ENCODE data around the gene TBCD. TPM values are rescaled to one million over a fixed set of nuclear protein-coding genes. Genes with fewer than 3 reads are reported as not detected.
"Not testable (repeated sequence)": the region's sequence is repeated elsewhere in the genome, so short reads cannot be mapped to it uniquely, and the experiment has no call there.

TBCD gene
- total and polyA plus RNA-seq, 12 donors: 41.3 to 107 (median 52.4) TPM

GRCh38 chr17:82775001-82775823 lies 23.3 kb downstream of the TBCD start:
- intact Hi-C loops (cut with DNase I): loop anchor here in 7 of 10 donors (5.0 to 10.0 kb wide), 3 partner anchors 108 to 423 kb away; partner anchors contain the start of gene TEX19 (in 4 of the 7)
- Histone ChIP-seq H3K27ac (peak overlapping the region in 1 of 10 donors; percentile 10), H3K4me1 (peaks cover 0 to 13% (median 0%) of the 10 kb centered on the region in 9 donors), H3K36me3 (peaks cover 0 to 41% (median 0%) of the 10 kb centered on the region in 9 donors), H3K27me3 (no peaks in the 10 kb centered on the region), H3K4me3 (peak overlapping the region in 3 of 10 donors; percentile 12 to 29 (median 24)), H3K9me3 (no peaks in the 10 kb centered on the region)
- ATAC-seq (peak; percentile 23 to 69 (median 54)), DNase-seq (peak; percentile 37 to 74)
- TF ChIP-seq, protein P1, sequence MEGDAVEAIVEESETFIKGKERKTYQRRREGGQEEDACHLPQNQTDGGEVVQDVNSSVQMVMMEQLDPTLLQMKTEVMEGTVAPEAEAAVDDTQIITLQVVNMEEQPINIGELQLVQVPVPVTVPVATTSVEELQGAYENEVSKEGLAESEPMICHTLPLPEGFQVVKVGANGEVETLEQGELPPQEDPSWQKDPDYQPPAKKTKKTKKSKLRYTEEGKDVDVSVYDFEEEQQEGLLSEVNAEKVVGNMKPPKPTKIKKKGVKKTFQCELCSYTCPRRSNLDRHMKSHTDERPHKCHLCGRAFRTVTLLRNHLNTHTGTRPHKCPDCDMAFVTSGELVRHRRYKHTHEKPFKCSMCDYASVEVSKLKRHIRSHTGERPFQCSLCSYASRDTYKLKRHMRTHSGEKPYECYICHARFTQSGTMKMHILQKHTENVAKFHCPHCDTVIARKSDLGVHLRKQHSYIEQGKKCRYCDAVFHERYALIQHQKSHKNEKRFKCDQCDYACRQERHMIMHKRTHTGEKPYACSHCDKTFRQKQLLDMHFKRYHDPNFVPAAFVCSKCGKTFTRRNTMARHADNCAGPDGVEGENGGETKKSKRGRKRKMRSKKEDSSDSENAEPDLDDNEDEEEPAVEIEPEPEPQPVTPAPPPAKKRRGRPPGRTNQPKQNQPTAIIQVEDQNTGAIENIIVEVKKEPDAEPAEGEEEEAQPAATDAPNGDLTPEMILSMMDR (IDR thresholded peaks at IDR 0.05): peak; percentile 75 to 92 (median 89)
- WGBS, 2 donors: 43% methylated on average over 33 of the region's 34 CpGs

GRCh38 chr17:82776454-82776853 lies 24.6 kb downstream of the TBCD start:
- intact Hi-C loops (cut with DNase I): loop anchor here in 7 of 10 donors (5.0 to 10.0 kb wide), 3 partner anchors 109 to 424 kb away; partner anchors contain the start of gene TEX19 (in 4 of the 7)
- Histone ChIP-seq H3K27me3 (no peaks in the 10 kb centered on the region), H3K9me3 (no peaks in the 10 kb centered on the region), H3K4me3 (no peak overlapping the region), H3K27ac (no peak overlapping the region), H3K36me3 (peaks cover 0 to 32% (median 0%) of the 10 kb centered on the region in 9 donors), H3K4me1 (peaks cover 0 to 13% (median 0%) of the 10 kb centered on the region in 9 donors)
- TF ChIP-seq, protein P1 (IDR thresholded peaks at IDR 0.05): no peak
- no peak for DNase-seq
- WGBS, 2 donors: 93 to 94% methylated on average over 13 of the region's 13 CpGs
- ATAC-seq: no peak

DNA sequence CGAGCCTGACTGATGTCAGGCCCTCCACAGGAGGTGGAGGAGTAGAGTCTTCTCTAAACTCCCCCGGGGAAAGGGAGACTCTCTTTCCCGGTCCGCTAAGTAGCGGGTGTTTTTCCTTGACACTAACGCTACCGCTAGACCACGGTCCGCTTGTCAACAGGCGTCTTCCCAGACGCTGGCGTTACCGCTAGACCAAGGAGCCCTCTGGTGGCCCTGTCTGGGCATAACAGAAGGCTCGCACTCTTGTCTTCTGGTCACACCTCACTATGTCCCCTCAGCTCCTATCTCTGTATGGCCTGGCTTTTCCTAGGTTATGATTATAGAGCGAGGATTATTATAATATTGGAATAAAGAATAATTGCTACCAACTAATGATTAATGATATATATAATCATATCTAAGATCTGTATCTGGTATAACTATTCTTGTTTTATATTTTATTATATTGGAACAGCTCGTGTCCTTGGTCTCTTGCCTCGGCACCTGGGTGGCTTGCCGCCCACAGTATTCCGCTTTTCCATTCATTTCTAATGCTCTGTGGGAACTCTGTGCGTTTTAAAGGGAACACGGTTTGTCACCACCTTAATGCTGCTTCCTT lies 26.0 kb downstream of the TBCD start:
- H3K4me3 ChIP-seq, ATAC-seq, H3K27me3 ChIP-seq, H3K27ac ChIP-seq, H3K9me3 ChIP-seq, DNase-seq: not testable (repeated sequence)
- 62 to 69% methylated on average over 19 to 20 of the region's 21 CpGs for WGBS, 2 donors
- intact Hi-C loops (cut with DNase I): loop anchor here in 7 of 10 donors (5.0 to 10.0 kb wide), 3 partner anchors 111 to 426 kb away; partner anchors contain the start of gene TEX19 (in 4 of the 7)
- TF ChIP-seq, protein P1 (IDR thresholded peaks at IDR 0.05): peak in 8 of 9 donors; percentile 9 to 50 (median 42)
- Histone ChIP-seq H3K4me1 (peaks cover 0 to 24% (median 8%) of the 10 kb centered on the region in 9 donors), H3K36me3 (peaks cover 0 to 30% (median 0%) of the 10 kb centered on the region in 9 donors)

DNA sequence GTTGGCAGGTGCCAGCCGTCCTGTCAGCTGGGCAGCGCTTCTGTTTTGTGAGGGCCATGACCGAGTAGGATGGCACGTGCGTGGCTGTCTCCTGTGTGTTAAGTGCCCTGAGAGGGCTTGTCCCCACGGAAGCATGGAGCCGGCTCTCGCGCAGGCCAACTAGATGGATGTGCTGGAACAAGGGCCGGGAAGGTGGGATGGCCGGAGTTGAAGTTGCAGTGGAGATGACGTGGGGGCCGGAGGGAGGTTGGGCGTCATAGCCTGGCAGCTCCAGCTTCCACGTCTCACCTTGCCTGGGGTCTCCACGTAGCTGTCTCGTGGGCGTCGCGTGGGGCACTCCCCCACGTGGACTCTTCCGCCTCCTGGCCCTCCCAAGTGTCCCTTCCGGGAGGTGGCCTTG lies 27.7 kb downstream of the TBCD start:
- H3K27me3 ChIP-seq: no peaks in the 10 kb centered on the region
- H3K9me3 ChIP-seq: no peaks in the 10 kb centered on the region
- H3K36me3 ChIP-seq: peaks cover 0 to 38% (median 10%) of the 10 kb centered on the region in 9 donors
- no peak overlapping the region for H3K27ac ChIP-seq
- WGBS, 2 donors: 91% methylated on average over 23 of the region's 23 CpGs
- intact Hi-C loops (cut with DNase I): loop anchor here in 7 of 10 donors (5.0 to 10.0 kb wide), 3 partner anchors 112 to 427 kb away; partner anchors contain the start of gene TEX19 (in 4 of the 7)
- TF ChIP-seq, protein P1 (IDR thresholded peaks at IDR 0.05): no peak
- ATAC-seq: no peak
- H3K4me1 ChIP-seq: peaks cover 0 to 26% (median 8%) of the 10 kb centered on the region in 9 donors
- no peak for DNase-seq
- H3K4me3 ChIP-seq: no peak overlapping the region
